MCF 10A (cell line): ENCODE data around the gene MTX1. TPM values are rescaled to one million over a fixed set of nuclear protein-coding genes. Genes with fewer than 3 reads are reported as not detected.
"Not testable (repeated sequence)": the region's sequence is repeated elsewhere in the genome, so short reads cannot be mapped to it uniquely, and the experiment has no call there.

Experiments
- BruUV-seq: library from RNA; stranded (reverse); fragments of 400-500 nt; replicated peaks from 2 replicates; lab custom pipeline; 2021; lab: Mats Ljungman, UMichigan
- CTCF ChIA-PET: fragments of 300-600 bp; sonication (Branson Sonifier 250); formaldehyde crosslinking; extraction: SDS; loops from one replicate; lab custom pipeline; 2021; ENCODE audit warnings: antibody characterized with exemption, inconsistent platforms; lab: Yijun Ruan, JAX
- POLR2A ChIA-PET: fragments of 300-600, 350-650 bp; sonication (Branson Sonifier 250); formaldehyde crosslinking; extraction: SDS; loops from one replicate; lab custom pipeline; 2020; ENCODE audit warnings: antibody characterized with exemption, inconsistent platforms; lab: Yijun Ruan, JAX
- DNase-seq: peaks from one replicate; pipeline ENCODE4 v3.0.0-alpha.2; 2018; ENCODE audit not compliant: unreplicated experiment
- H3K27ac Mint-ChIP-seq: one replicate; pipeline ENCODE4 v1.8.0; 2022; ENCODE audit warnings: mild to moderate bottlenecking, low read depth, mixed read lengths; ENCODE audit not compliant: unreplicated experiment
- H3K27me3 Mint-ChIP-seq: one replicate; pipeline ENCODE4 v1.8.0; 2022; ENCODE audit warnings: mixed read lengths; ENCODE audit not compliant: insufficient read depth, unreplicated experiment
- H3K36me3 Mint-ChIP-seq: one replicate; pipeline ENCODE4 v1.8.0; 2022; ENCODE audit warnings: mild to moderate bottlenecking, moderate library complexity, mixed read lengths; ENCODE audit not compliant: insufficient read depth, unreplicated experiment
- H3K4me1 Mint-ChIP-seq: one replicate; pipeline ENCODE4 v1.8.0; 2022; ENCODE audit warnings: mixed read lengths; ENCODE audit not compliant: insufficient read depth, unreplicated experiment
- H3K4me3 Mint-ChIP-seq: one replicate; pipeline ENCODE4 v1.8.0; 2022; ENCODE audit warnings: mild to moderate bottlenecking, moderate library complexity, mixed read lengths; ENCODE audit not compliant: unreplicated experiment
- H3K9me3 Mint-ChIP-seq: one replicate; pipeline ENCODE4 v1.8.0; 2022; ENCODE audit warnings: mixed read lengths; ENCODE audit not compliant: unreplicated experiment
- intact Hi-C: fragments of 100-400 bp; cut with micrococcal nuclease; formaldehyde crosslinking; loops from 2 replicates; pipeline ENCODE4 v1.14.1; 2022
- total RNA-seq: library from RNA; stranded (reverse); gene quantifications from 2 replicates; pipeline ENCODE4 v1.2.3, GENCODE V29; 2022
- TF ChIP-seq, protein P1 (sequence below): fragments of 200-600 bp; IDR thresholded peaks from one replicate; pipeline ENCODE4 v1.8.0; 2022; ENCODE audit warnings: antibody characterized with exemption, mild to moderate bottlenecking; ENCODE audit not compliant: unreplicated experiment

The MTX1 gene
- total RNA-seq, 1 experiment from 2014 or later = 67.4 TPM

DNA sequence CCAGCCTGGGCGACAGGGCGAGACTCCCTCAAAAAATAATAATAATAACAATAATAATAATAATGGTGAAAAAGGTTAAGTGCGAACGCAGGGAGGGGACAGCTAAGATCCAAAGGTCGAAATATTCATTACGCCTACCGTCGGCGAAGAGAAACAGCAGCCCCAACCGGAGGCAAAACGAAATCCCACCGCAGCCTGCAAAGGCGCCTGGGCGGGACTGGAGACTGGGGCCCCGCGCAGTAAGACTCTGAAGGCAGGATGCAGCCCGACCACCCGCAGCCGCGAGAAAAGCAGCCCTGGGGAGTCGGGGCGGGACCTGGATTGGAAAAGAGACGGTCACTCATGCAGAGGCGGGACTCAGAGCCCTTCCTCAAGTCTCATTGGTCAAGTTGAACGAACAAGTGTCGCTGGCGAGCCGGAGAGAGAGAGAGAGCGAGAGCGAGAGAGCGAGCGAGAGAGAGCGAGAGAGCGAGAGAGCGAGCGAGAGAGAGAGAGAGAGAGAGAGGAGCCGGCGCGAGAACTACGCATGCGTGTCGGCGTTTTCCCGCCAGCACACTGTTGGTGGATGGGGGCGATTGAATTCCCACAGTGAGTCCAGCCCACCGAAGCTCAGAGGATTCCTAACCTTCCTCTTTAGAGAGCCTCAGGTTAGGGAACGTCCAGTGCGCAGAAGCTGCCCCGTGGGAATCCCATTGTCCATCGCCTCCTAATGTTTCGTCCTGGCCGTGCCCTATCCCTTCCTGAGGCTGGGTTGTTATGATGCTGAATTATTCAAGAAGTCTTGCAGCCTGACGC, 36.1 kb downstream of the MTX1 start:
- CTCF ChIA-PET = interaction anchor here (0.7 to 5.7 kb wide), 8 partner anchors 7 to 70 kb away, joined by 3 to 86 read pairs (median 4); partner anchors contain the start of gene THBS3
- POLR2A ChIA-PET = interaction anchor here (0.6 to 3.5 kb wide), 21 partner anchors 11 to 318 kb away, joined by 3 to 34 read pairs (median 4); partner anchors contain the start of genes CLK2, ENTREP3, FDPS and KRTCAP2
- no TSS peak for BruUV-seq
- no peaks in the 10 kb centered on the region for H3K9me3 Mint-ChIP-seq
- peak overlapping the region; percentile 29 for H3K27ac Mint-ChIP-seq
- H3K27me3 Mint-ChIP-seq = no peaks in the 10 kb centered on the region
- peak overlapping the region; percentile 70 for H3K4me3 Mint-ChIP-seq
- intact Hi-C loops = loop anchor here (1.0 kb wide), 2 partner anchors 37 to 68 kb away; partner anchors contain the start of gene THBS3
- TF ChIP-seq, protein P1, sequence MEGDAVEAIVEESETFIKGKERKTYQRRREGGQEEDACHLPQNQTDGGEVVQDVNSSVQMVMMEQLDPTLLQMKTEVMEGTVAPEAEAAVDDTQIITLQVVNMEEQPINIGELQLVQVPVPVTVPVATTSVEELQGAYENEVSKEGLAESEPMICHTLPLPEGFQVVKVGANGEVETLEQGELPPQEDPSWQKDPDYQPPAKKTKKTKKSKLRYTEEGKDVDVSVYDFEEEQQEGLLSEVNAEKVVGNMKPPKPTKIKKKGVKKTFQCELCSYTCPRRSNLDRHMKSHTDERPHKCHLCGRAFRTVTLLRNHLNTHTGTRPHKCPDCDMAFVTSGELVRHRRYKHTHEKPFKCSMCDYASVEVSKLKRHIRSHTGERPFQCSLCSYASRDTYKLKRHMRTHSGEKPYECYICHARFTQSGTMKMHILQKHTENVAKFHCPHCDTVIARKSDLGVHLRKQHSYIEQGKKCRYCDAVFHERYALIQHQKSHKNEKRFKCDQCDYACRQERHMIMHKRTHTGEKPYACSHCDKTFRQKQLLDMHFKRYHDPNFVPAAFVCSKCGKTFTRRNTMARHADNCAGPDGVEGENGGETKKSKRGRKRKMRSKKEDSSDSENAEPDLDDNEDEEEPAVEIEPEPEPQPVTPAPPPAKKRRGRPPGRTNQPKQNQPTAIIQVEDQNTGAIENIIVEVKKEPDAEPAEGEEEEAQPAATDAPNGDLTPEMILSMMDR = peak; percentile 38
- peak; percentile 100 for DNase-seq
- peaks cover 7% of the 10 kb centered on the region for H3K36me3 Mint-ChIP-seq
- peaks cover 24% of the 10 kb centered on the region for H3K4me1 Mint-ChIP-seq

DNA sequence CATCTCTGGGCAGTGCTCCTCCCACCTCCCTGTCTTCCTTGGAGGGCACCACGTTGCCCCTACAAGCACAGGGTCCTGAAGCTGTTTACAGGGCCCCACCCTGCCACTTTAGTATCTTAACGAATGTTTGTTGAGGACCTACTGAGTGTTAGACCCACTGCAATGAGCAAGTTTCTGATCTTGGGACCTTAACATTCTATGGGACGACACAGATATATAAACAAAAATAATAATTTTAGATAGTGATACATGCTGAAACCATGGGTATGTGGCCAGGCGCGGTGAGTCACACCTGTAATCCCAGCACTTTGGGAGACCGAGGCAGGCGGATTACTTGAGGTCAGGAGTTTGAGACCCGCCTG, 36.6 kb downstream of the MTX1 start:
- intact Hi-C loops = no loop called here
- peaks cover 24% of the 10 kb centered on the region for H3K4me1 Mint-ChIP-seq
- no peak for DNase-seq
- no peaks in the 10 kb centered on the region for H3K27me3 Mint-ChIP-seq
- peak overlapping the region; percentile 70 for H3K4me3 Mint-ChIP-seq
- no peak overlapping the region for H3K27ac Mint-ChIP-seq
- no TSS peak for BruUV-seq
- peaks cover 7% of the 10 kb centered on the region for H3K36me3 Mint-ChIP-seq
- CTCF ChIA-PET = interaction anchor here (0.5 to 3.2 kb wide), 8 partner anchors 14 to 347 kb away, joined by 3 to 15 read pairs (median 4); partner anchors contain the start of gene THBS3
- TF ChIP-seq, protein P1 = no peak
- no peaks in the 10 kb centered on the region for H3K9me3 Mint-ChIP-seq
- POLR2A ChIA-PET = interaction anchor here (0.6 to 3.5 kb wide), 11 partner anchors 11 to 406 kb away, joined by 3 to 34 read pairs (median 5); partner anchors contain the start of genes CLK2, ENTREP3, KRTCAP2 and SCAMP3

DNA sequence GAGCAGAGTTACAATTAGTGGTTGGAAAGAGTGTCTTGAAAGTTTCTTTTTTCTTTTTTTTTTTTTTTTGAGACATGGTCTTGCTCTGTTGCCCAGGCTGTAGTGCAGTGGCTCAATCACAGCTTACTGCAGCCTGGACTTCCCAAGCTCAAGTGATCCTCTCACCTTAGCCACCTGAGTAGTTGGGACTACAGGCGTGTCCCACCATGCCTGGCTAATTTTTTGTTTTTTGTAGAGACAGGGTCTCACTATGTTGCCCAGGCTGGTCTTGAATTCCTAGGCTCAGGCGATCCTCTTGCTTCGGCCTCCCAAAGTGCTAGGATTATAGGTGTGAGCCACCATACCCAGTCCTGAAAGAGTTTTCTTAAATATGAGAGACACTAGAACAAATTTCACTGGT, 38.3 kb downstream of the MTX1 start:
- intact Hi-C loops, H3K27ac Mint-ChIP-seq, BruUV-seq, H3K4me3 Mint-ChIP-seq, H3K9me3 Mint-ChIP-seq, DNase-seq, H3K36me3 Mint-ChIP-seq, H3K4me1 Mint-ChIP-seq, H3K27me3 Mint-ChIP-seq: not testable (repeated sequence)
- ChIA-PET POLR2A (interaction anchor here (2.0 to 7.5 kb wide), 3 partner anchors 9 to 53 kb away, joined by 8 to 45 read pairs (median 14); partner anchors contain the start of genes ENTREP3 and SCAMP3), CTCF (interaction anchor here (0.8 to 10.0 kb wide), 6 partner anchors 13 to 103 kb away, joined by 3 to 238 read pairs (median 102); partner anchors contain the start of genes CLK2, HCN3, MTX1 and RUSC1)

DNA sequence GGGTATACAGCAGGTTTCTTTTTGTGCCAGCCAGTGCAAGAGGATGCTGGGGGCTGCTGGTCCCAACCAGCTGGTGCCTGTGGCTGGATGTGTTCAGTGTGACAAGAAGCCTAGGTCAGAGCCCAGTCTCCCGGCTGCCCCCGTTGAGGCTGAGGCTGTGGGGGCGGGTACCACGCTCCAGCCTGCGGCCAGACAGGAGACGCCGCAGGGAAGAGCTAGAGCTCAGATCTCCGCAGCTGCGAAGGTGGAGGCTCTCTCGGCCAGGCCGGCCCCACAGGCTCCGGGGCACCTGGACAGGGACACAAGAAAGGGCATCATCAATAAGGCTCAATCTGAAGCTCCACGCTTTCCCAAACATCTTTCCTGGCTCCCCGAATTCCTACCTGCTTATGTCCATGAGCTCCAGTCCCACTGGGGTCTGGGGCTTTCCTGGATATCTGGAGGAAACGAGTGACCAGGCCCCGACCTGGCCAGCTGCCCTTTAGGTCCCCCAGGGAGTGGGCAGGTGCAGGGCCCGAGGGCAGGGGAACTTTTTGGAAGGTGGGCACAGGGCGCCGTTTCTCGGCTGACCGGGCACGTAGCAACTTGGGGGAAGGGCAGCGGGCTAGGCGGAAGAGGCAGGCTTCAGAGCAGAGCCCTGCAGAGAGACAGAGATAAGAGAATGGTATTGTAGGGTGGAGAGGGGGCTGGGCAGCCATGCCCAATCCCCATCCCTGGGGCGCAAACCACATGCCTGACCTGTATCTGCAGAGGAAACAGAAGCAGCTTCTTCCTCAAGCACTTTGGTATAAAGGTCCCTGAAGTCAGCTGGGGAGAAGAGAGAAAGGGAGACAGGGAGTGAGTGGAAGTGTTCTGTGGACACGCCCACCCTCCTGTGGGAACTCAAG, 39.4 kb downstream of the MTX1 start:
- peaks cover 9% of the 10 kb centered on the region for H3K4me1 Mint-ChIP-seq
- no peak for DNase-seq
- intact Hi-C loops = no loop called here
- H3K36me3 Mint-ChIP-seq = peaks cover 7% of the 10 kb centered on the region
- H3K27ac Mint-ChIP-seq = no peak overlapping the region
- no TSS peak for BruUV-seq
- H3K27me3 Mint-ChIP-seq = no peaks in the 10 kb centered on the region
- ChIA-PET CTCF (interaction anchor here (0.6 to 10.0 kb wide), 12 partner anchors 12 to 818 kb away, joined by 3 to 238 read pairs (median 13); partner anchors contain the start of genes CLK2, FDPS, HCN3 and MTX1), POLR2A (interaction anchor here (0.5 to 7.5 kb wide), 6 partner anchors 13 to 1464 kb away, joined by 3 to 45 read pairs (median 4); partner anchors contain the start of gene SCAMP3)
- H3K9me3 Mint-ChIP-seq = no peaks in the 10 kb centered on the region
- TF ChIP-seq, protein P1 = no peak
- H3K4me3 Mint-ChIP-seq = no peak overlapping the region
